HEK293 (cell line): ENCODE data around the gene SBF1.
"Not testable (repeated sequence)": the region's sequence is repeated elsewhere in the genome, so short reads cannot be mapped to it uniquely, and the experiment has no call there.

Experiments used
- CTCF ChIA-PET: fragments of 350-600 bp; formaldehyde crosslinking; extraction: SDS; loops from one replicate; lab custom pipeline; 2021; ENCODE audit warnings: antibody characterized with exemption; lab: Yijun Ruan, JAX
- POLR2A ChIA-PET: fragments of 300-600 bp; formaldehyde crosslinking; extraction: SDS; loops from one replicate; lab custom pipeline; 2020; ENCODE audit warnings: antibody characterized with exemption, inconsistent platforms; lab: Yijun Ruan, JAX
- H3K27ac ChIP-seq: fragments of 200-500 bp; sonication (Bioruptor generic); 2 replicates; pipeline ENCODE4 v1.5.1; 2014; ENCODE audit warnings: low read depth, low read length, control low read depth, inconsistent platforms; ENCODE audit errors: extremely low read depth
- H3K36me3 ChIP-seq, 2 experiments: fragments of 200-500 bp in 1 of 2; sonication (Bioruptor generic) in 1 of 2; 1 replicate in 1 of 2; 2 replicates in 1 of 2; pipeline ENCODE4 v1.5.1; 2014 to 2017; ENCODE audit warnings: inconsistent platforms in 2 of 2, low read length in 2 of 2; ENCODE audit not compliant: control insufficient read depth in 2 of 2, insufficient read depth in 1 of 2
- H3K4me1 ChIP-seq: fragments of 200-500 bp; sonication (Bioruptor generic); 2 replicates; pipeline ENCODE4 v1.5.1; 2014; ENCODE audit warnings: mild to moderate bottlenecking, low read length, inconsistent platforms; ENCODE audit not compliant: control insufficient read depth, insufficient read depth
- H3K4me3 ChIP-seq: 2 replicates; pipeline ENCODE4 v1.5.1; 2011; ENCODE audit warnings: low read depth, mild to moderate bottlenecking, control low read depth, low read length, moderate library complexity
- H3K9me3 ChIP-seq: fragments of 200-500 bp; sonication (Bioruptor generic); 2 replicates; pipeline ENCODE4 v1.5.1; 2014; ENCODE audit warnings: low read depth, low read length, inconsistent platforms; ENCODE audit not compliant: control insufficient read depth, insufficient read depth
- CTCF ChIP-seq: fragments of 450-650 bp; formaldehyde crosslinking; IDR thresholded peaks from 2 replicates; pipeline ENCODE4 v1.5.1; 2016; ENCODE audit warnings: missing biosample characterization, missing genetic modification characterization
- SP2 ChIP-seq: fragments of 450-650 bp; formaldehyde crosslinking; IDR thresholded peaks from 2 replicates; pipeline ENCODE4 v1.5.1; 2016; ENCODE audit warnings: missing biosample characterization, missing genetic modification characterization
- ZBTB1 ChIP-seq: fragments of 450-650 bp; formaldehyde crosslinking; IDR thresholded peaks from 2 replicates; pipeline ENCODE4 v1.5.1; 2016; ENCODE audit warnings: missing biosample characterization, missing genetic modification characterization
- ZBTB11 ChIP-seq: fragments of 450-650 bp; formaldehyde crosslinking; conservative IDR thresholded peaks from 2 replicates; pipeline ENCODE4 v1.5.1; 2016; ENCODE audit warnings: low read depth, missing biosample characterization, missing genetic modification characterization
- ZBTB21 ChIP-seq: fragments of 450-650 bp; formaldehyde crosslinking; IDR thresholded peaks from 2 replicates; pipeline ENCODE4 v1.5.1; 2017; ENCODE audit warnings: missing biosample characterization, missing genetic modification characterization
- ZBTB44 ChIP-seq: fragments of 450-650 bp; IDR thresholded peaks from 2 replicates; pipeline ENCODE4 v1.5.1; 2018; ENCODE audit warnings: missing biosample characterization, mild to moderate bottlenecking, missing genetic modification characterization
- ZFP69B ChIP-seq: fragments of 450-650 bp; formaldehyde crosslinking; IDR thresholded peaks from 2 replicates; pipeline ENCODE4 v1.5.1; 2016; ENCODE audit warnings: missing biosample characterization, missing genetic modification characterization
- ZIC2 ChIP-seq: fragments of 450-650 bp; formaldehyde crosslinking; IDR thresholded peaks from 2 replicates; pipeline ENCODE4 v1.5.1; 2016; ENCODE audit warnings: missing biosample characterization, missing genetic modification characterization
- ZNF184 ChIP-seq: fragments of 450-650 bp; IDR thresholded peaks from 2 replicates; pipeline ENCODE4 v1.5.1; 2018; ENCODE audit warnings: missing biosample characterization, mild to moderate bottlenecking, missing genetic modification characterization
- ZNF202 ChIP-seq: fragments of 450-650 bp; formaldehyde crosslinking; IDR thresholded peaks from 2 replicates; pipeline ENCODE4 v1.5.1; 2016; ENCODE audit warnings: missing biosample characterization, missing genetic modification characterization, borderline replicate concordance
- ZNF558 ChIP-seq: fragments of 450-650 bp; formaldehyde crosslinking; IDR thresholded peaks from 2 replicates; pipeline ENCODE4 v1.5.1; 2016; ENCODE audit warnings: missing biosample characterization, missing genetic modification characterization
- ZNF561 ChIP-seq: fragments of 450-650 bp; IDR thresholded peaks from 2 replicates; pipeline ENCODE4 v1.5.1; 2018; ENCODE audit warnings: missing biosample characterization, missing genetic modification characterization, borderline replicate concordance
- ZNF571 ChIP-seq: fragments of 450-650 bp; formaldehyde crosslinking; IDR thresholded peaks from 2 replicates; pipeline ENCODE4 v1.5.0; 2017; ENCODE audit warnings: missing biosample characterization, missing genetic modification characterization
- ZNF585B ChIP-seq: fragments of 450-650 bp; formaldehyde crosslinking; IDR thresholded peaks from 2 replicates; pipeline ENCODE4 v1.5.1; 2016; ENCODE audit warnings: missing biosample characterization, missing genetic modification characterization
- ZNF621 ChIP-seq: fragments of 450-650 bp; formaldehyde crosslinking; IDR thresholded peaks from 2 replicates; pipeline ENCODE4 v1.5.1; 2017; ENCODE audit warnings: missing biosample characterization, missing genetic modification characterization
- ZNF670 ChIP-seq: fragments of 450-650 bp; formaldehyde crosslinking; IDR thresholded peaks from 2 replicates; pipeline ENCODE4 v1.5.1; 2016; ENCODE audit warnings: missing biosample characterization, missing genetic modification characterization, low read depth
- ZNF837 ChIP-seq: fragments of 450-650 bp; formaldehyde crosslinking; IDR thresholded peaks from 2 replicates; pipeline ENCODE4 v1.5.1; 2016; ENCODE audit warnings: missing biosample characterization, missing genetic modification characterization
- ZSCAN23 ChIP-seq: fragments of 450-650 bp; formaldehyde crosslinking; IDR thresholded peaks from 2 replicates; pipeline ENCODE4 v1.5.1; 2016; ENCODE audit warnings: missing biosample characterization, missing genetic modification characterization
- ZSCAN4 ChIP-seq: fragments of 450-650 bp; formaldehyde crosslinking; IDR thresholded peaks from 2 replicates; pipeline ENCODE4 v1.5.1; 2017; ENCODE audit warnings: missing biosample characterization, missing genetic modification characterization

SBF1 gene

GRCh38 chr22:50399751-50400331 is 75.0 kb downstream of the SBF1 start:
- Histone ChIP-seq H3K4me3 (no peak overlapping the region), H3K27ac (0 out of 2 replicates have a peak overlapping the region, but pooled peaks have one; percentile 4), H3K36me3 (peaks cover 21 to 45% of the 10 kb centered on the region in 2 experiments; a peak in 2 of 3 replicates), H3K4me1 (peaks cover 13% of the 10 kb centered on the region), H3K9me3 (no peaks in the 10 kb centered on the region)
- TF ChIP-seq ZBTB1 (tag by site-specific recombination) (no peak), ZIC2 (tag by site-specific recombination) (peak; percentile 84), ZNF585B (no peak), ZNF202 (tag by site-specific recombination) (no peak), ZBTB11 (tag by site-specific recombination) (no peak), ZSCAN23 (tag by site-specific recombination) (no peak), ZNF621 (tag by site-specific recombination) (no peak), ZNF558 (tag by site-specific recombination) (no peak), CTCF (0 out of 2 replicates have a peak, but pooled peaks have one; percentile 21), ZNF184 (tag by site-specific recombination) (no peak), ZFP69B (no peak), ZNF837 (tag by site-specific recombination) (no peak), ZNF571 (tag by site-specific recombination) (no peak)
- ChIA-PET CTCF (interaction anchor here (0.6 to 1.7 kb wide), 17 partner anchors 8 to 326 kb away, joined by 3 to 7 read pairs (median 3); partner anchors contain the start of gene SCO2), POLR2A (interaction anchor here (0.5 to 1.2 kb wide), 3 partner anchors 16 to 165 kb away, joined by 3 to 6 read pairs (median 4); no protein-coding TSS in a partner anchor)

GRCh38 chr22:50398831-50399648 is 75.8 kb downstream of the SBF1 start:
- Histone ChIP-seq H3K4me3 (no peak overlapping the region), H3K36me3 (peaks cover 26 to 44% of the 10 kb centered on the region in 2 experiments; a peak in 2 of 3 replicates), H3K4me1 (peaks cover 13% of the 10 kb centered on the region), H3K27ac (0 out of 2 replicates have a peak overlapping the region, but pooled peaks have one; percentile 4), H3K9me3 (no peaks in the 10 kb centered on the region)
- ChIA-PET CTCF (interaction anchor here (0.6 to 1.7 kb wide), 13 partner anchors 9 to 327 kb away, joined by 3 to 7 read pairs (median 4); partner anchors contain the start of gene SCO2), POLR2A (interaction anchor here (0.8 to 1.2 kb wide), 2 partner anchors 15 to 166 kb away, joined by 3 to 4 read pairs; no protein-coding TSS in a partner anchor)
- TF ChIP-seq ZNF561 (tag by site-specific recombination) = no peak
- no peak for TF ChIP-seq ZNF670 (tag by site-specific recombination)
- no peak for TF ChIP-seq ZBTB44 (tag by site-specific recombination)
- no peak for TF ChIP-seq ZBTB21
- no peak for TF ChIP-seq ZSCAN4
- TF ChIP-seq SP2 (tag by site-specific recombination) = no peak

GRCh38 chr22:50397371-50398060 is 77.3 kb downstream of the SBF1 start:
- Histone ChIP-seq H3K36me3 (peaks cover 23 to 48% of the 10 kb centered on the region in 2 experiments; a peak in 2 of 3 replicates), H3K4me1 (peaks cover 13% of the 10 kb centered on the region)
- H3K27ac ChIP-seq, H3K9me3 ChIP-seq, H3K4me3 ChIP-seq: not testable (repeated sequence)
- ChIA-PET POLR2A (interaction anchor here (0.6 kb wide), 1 partner anchor 8 kb away, joined by 3 read pairs; no protein-coding TSS in a partner anchor), CTCF (interaction anchor here (0.9 kb wide), 2 partner anchors 11 to 99 kb away, joined by 3 to 5 read pairs; no protein-coding TSS in a partner anchor)
